ENCODE measurements around the gene ENOX2. TPM values are rescaled to one million over a fixed set of nuclear protein-coding genes. Genes with fewer than 3 reads are reported as not detected.

Gene ENOX2
- total RNA-seq, 4 donors from 2014 or later, result 9.3 to 20.7 (median 15.4) TPM

DNA sequence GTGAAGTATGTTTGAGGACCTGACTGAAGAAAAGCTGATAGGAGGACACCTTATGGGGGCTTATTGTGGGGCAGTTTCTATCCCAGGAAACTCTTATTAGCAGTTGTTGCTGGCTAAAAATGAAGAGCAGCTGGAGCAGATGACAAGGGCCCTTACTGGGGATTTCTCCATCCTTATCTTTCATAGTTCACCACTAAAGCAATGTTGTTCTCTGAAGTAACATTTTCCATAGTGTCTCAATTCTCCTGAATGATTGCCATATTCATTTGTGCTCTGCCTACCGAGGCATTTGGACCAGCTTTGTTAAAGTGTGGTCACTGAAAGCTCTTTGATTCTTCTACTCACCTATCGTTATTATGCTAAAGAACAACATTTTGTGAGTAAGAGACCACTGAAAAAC is 7.7 kb downstream of the ENOX2 start:
- Histone ChIP-seq H3K27ac (no peak overlapping the region), H3K9me3 (no peaks in the 10 kb centered on the region), H3K4me1 (peaks cover 0 to 18% (median 0%) of the 10 kb centered on the region in 3 donors), H3K4me3 (no peak overlapping the region), H3K36me3 (no peaks in the 10 kb centered on the region), H3K27me3 (no peaks in the 10 kb centered on the region)
- 17% methylated on average over 1 of the region's 2 CpGs; no CpG with 5 or more reads in 1 of the 2 donors for WGBS, 2 donors (ENCODE audit: low coverage in 1 of 2)
- TF ChIP-seq, protein P1, sequence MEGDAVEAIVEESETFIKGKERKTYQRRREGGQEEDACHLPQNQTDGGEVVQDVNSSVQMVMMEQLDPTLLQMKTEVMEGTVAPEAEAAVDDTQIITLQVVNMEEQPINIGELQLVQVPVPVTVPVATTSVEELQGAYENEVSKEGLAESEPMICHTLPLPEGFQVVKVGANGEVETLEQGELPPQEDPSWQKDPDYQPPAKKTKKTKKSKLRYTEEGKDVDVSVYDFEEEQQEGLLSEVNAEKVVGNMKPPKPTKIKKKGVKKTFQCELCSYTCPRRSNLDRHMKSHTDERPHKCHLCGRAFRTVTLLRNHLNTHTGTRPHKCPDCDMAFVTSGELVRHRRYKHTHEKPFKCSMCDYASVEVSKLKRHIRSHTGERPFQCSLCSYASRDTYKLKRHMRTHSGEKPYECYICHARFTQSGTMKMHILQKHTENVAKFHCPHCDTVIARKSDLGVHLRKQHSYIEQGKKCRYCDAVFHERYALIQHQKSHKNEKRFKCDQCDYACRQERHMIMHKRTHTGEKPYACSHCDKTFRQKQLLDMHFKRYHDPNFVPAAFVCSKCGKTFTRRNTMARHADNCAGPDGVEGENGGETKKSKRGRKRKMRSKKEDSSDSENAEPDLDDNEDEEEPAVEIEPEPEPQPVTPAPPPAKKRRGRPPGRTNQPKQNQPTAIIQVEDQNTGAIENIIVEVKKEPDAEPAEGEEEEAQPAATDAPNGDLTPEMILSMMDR (IDR thresholded peaks at IDR 0.05), result no peak
- no peak for TF ChIP-seq POLR2AphosphoS5 (IDR thresholded peaks at IDR 0.05)
- peak; percentile 50 for ATAC-seq

DNA sequence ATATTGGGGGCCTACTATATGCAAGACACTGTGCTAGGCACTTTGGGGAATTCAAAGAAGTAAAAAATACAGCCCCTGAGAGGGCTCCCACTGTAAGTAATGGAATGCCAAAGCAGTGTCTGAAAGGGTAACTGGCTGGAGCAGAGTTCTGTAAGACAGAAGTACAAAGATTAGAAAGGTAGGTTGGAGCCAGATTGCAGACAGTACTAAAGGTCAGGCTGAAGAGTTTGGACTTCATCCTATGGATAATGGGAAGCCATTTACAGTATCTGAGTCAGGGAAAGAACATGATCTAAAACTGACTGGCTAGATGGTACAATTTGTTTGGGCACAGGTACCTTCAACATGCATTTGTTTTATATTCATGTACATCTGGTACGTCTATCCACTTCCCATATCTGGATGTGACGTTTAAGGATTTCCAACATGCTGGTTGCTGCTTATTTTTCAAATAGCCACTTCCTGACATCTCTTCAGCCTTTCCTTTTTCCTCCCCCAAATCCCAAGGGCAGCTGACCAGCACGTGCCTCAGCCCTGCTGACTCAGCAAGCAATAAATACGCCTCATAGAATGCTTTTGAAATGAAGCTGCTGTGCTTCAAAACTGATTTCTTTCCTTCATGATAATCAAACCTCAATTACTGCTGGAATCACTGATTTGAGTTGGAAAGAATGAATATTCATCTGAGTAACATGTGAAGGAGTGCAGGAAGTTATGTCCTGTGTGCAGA is 9.5 kb downstream of the ENOX2 start:
- H3K4me1 ChIP-seq, result peaks cover 0 to 18% (median 0%) of the 10 kb centered on the region in 3 donors
- H3K36me3 ChIP-seq, result no peaks in the 10 kb centered on the region
- 35 to 65% methylated on average over 4 of the region's 4 CpGs for WGBS, 2 donors (ENCODE audit: low coverage in 1 of 2)
- H3K27me3 ChIP-seq, result no peaks in the 10 kb centered on the region
- TF ChIP-seq POLR2AphosphoS5 (IDR thresholded peaks at IDR 0.05) (no peak), POLR2A (IDR thresholded peaks at IDR 0.05) (no peak), EP300 (IDR thresholded peaks at IDR 0.05) (no peak)
- TF ChIP-seq, protein P1 (IDR thresholded peaks at IDR 0.05), result no peak
- no peak overlapping the region for H3K4me3 ChIP-seq
- ATAC-seq, result no peak
- H3K27ac ChIP-seq, result no peak overlapping the region
- H3K9me3 ChIP-seq, result no peaks in the 10 kb centered on the region

DNA sequence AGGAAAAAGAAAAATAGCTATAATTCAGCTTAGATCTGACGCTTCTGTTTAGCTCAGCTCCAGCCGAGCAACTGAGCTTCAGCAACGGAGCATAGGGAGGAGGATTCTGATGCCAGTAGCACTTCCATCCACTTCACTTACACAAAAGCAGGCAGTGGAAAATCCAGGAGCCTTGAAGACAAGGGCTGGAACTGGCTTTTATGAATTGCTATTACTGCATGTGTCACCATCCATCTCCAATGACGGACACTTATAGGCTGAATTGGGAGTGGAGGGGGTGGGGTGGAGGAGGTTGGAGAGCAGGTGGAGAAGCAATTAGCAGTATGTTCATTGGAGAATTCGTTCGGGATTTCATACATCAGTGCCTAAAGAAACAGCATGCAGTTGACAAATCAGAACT is 15.6 kb downstream of the ENOX2 start:
- 70 to 87% methylated on average over 3 to 5 of the region's 6 CpGs for WGBS, 2 donors (ENCODE audit: low coverage in 1 of 2)
- H3K9me3 ChIP-seq, result no peaks in the 10 kb centered on the region
- TF ChIP-seq, protein P1 (IDR thresholded peaks at IDR 0.05), result no peak
- TF ChIP-seq EP300 (IDR thresholded peaks at IDR 0.05), result no peak
- TF ChIP-seq POLR2A (IDR thresholded peaks at IDR 0.05), result no peak
- no peak for TF ChIP-seq POLR2AphosphoS5 (IDR thresholded peaks at IDR 0.05)
- no peak for ATAC-seq
- H3K27me3 ChIP-seq, result no peaks in the 10 kb centered on the region
- no peak overlapping the region for H3K4me3 ChIP-seq
- H3K36me3 ChIP-seq, result no peaks in the 10 kb centered on the region
- H3K4me1 ChIP-seq, result peaks cover 0 to 10% (median 0%) of the 10 kb centered on the region in 3 donors
- H3K27ac ChIP-seq, result no peak overlapping the region

DNA sequence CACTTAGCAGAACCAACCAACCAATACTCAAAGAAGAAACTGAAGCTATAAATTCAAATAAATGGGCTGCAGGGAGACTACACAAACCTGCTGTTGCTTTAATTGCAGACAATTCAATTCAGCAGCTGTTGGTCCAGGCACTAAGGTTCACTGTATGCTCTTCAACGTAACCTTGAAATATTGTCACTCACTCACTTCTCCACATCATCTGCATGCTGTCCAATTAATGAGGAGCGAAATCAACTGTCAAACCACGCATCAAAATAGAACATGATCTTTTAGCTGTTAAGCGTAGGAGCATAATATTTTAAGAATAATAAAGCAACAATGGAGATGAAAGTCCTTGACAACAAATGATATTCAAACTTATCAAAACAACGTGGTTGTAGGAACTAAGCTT is 17.0 kb downstream of the ENOX2 start:
- no peak for ATAC-seq
- peaks cover 0 to 10% (median 0%) of the 10 kb centered on the region in 3 donors for H3K4me1 ChIP-seq
- no peaks in the 10 kb centered on the region for H3K36me3 ChIP-seq
- no peak overlapping the region for H3K4me3 ChIP-seq
- H3K27ac ChIP-seq, result no peak overlapping the region
- no peaks in the 10 kb centered on the region for H3K9me3 ChIP-seq
- no peaks in the 10 kb centered on the region for H3K27me3 ChIP-seq
- no peak for TF ChIP-seq EP300 (IDR thresholded peaks at IDR 0.05)
- TF ChIP-seq, protein P1 (IDR thresholded peaks at IDR 0.05), result no peak
- TF ChIP-seq POLR2A (IDR thresholded peaks at IDR 0.05), result no peak
- TF ChIP-seq POLR2AphosphoS5 (IDR thresholded peaks at IDR 0.05), result no peak
- 0 to 55% methylated on average over 1 to 5 of the region's 5 CpGs for WGBS, 2 donors (ENCODE audit: low coverage in 1 of 2)

DNA sequence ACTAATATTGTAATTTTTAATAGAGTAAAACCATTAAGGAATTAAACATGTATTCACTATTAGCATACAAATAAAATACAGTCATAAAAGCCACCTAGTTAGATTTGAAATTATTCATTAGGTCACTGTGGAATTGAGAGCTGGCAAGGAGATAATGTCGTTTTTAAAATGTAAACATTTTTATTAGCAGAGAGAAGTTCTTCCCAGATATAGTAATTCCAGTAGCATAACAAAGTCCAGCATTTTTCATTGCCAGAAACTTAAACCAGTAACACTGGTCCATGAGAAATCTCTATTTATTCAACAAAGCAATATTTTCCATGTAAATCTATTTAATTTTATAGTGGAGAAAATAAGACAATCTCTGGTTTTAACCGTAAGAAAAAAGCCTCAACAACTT is 17.5 kb downstream of the ENOX2 start:
- Histone ChIP-seq H3K36me3 (no peaks in the 10 kb centered on the region), H3K4me3 (no peak overlapping the region), H3K9me3 (no peaks in the 10 kb centered on the region), H3K27ac (no peak overlapping the region), H3K4me1 (peaks cover 0 to 10% (median 0%) of the 10 kb centered on the region in 3 donors), H3K27me3 (no peaks in the 10 kb centered on the region)
- ATAC-seq, result no peak
- 24 to 27% methylated on average over 2 of the region's 2 CpGs for WGBS, 2 donors (ENCODE audit: low coverage in 1 of 2)
- TF ChIP-seq POLR2A (IDR thresholded peaks at IDR 0.05) (no peak), EP300 (IDR thresholded peaks at IDR 0.05) (no peak), POLR2AphosphoS5 (IDR thresholded peaks at IDR 0.05) (no peak)
- TF ChIP-seq, protein P1 (IDR thresholded peaks at IDR 0.05), result no peak

Measured in gastroesophageal sphincter (tissue), 4 donors.